Smooth muscle cell (in vitro differentiated cells): ENCODE results near the gene CIB2. TPM values are rescaled to one million over a fixed set of nuclear protein-coding genes. Genes with fewer than 3 reads are reported as not detected.

Experiments
- DNase-seq: peaks from one replicate; lab custom pipeline; 2025; ENCODE audit not compliant: unreplicated experiment; lab: John Stamatoyannopoulos, UW
- H2AFZ ChIP-seq: fragments of 200-600 bp; sonication (generic); 2 replicates; pipeline ENCODE4 v1.6.0; 2016; ENCODE audit warnings: antibody characterized with exemption, low read depth, mild to moderate bottlenecking
- H3F3A ChIP-seq: fragments of 200-600 bp; sonication (generic); 2 replicates; pipeline ENCODE4 v1.6.0; 2017; ENCODE audit warnings: antibody characterized with exemption, low read depth
- H3K27ac ChIP-seq: fragments of 200-600 bp; sonication (generic); 2 replicates; pipeline ENCODE4 v1.5.1; 2016; ENCODE audit warnings: low read depth, mild to moderate bottlenecking
- H3K27me3 ChIP-seq: fragments of 200-600 bp; sonication (generic); 2 replicates; pipeline ENCODE4 v1.6.1; 2016; ENCODE audit warnings: low read depth, mild to moderate bottlenecking
- H3K36me3 ChIP-seq: fragments of 200-600 bp; sonication (generic); 2 replicates; pipeline ENCODE4 v1.5.1; 2016; ENCODE audit warnings: low read depth
- H3K4me1 ChIP-seq: fragments of 200-600 bp; sonication (generic); 2 replicates; pipeline ENCODE4 v1.5.1; 2016; ENCODE audit warnings: low read depth
- H3K4me2 ChIP-seq: fragments of 200-600 bp; sonication (generic); 2 replicates; pipeline ENCODE4 v1.6.0; 2016; ENCODE audit warnings: mild to moderate bottlenecking
- H3K4me3 ChIP-seq: fragments of 200-600 bp; sonication (generic); 2 replicates; pipeline ENCODE4 v1.5.1; 2016; ENCODE audit warnings: mild to moderate bottlenecking
- H3K79me2 ChIP-seq: fragments of 200-600 bp; sonication (generic); 2 replicates; pipeline ENCODE4 v1.6.0; 2016; ENCODE audit warnings: low read depth, mild to moderate bottlenecking
- H3K9ac ChIP-seq: fragments of 200-600 bp; sonication (generic); 2 replicates; pipeline ENCODE4 v1.6.0; 2016; ENCODE audit warnings: low read depth
- H3K9me3 ChIP-seq: fragments of 200-600 bp; sonication (generic); replicated peaks from 2 replicates; pipeline ENCODE4 v1.5.1; 2016; ENCODE audit warnings: low read depth
- H4K20me1 ChIP-seq: fragments of 200-600 bp; sonication (generic); 2 replicates; pipeline ENCODE4 v1.6.0; 2016; ENCODE audit warnings: low read depth
- CTCF ChIP-seq: fragments of 200-600 bp; sonication (generic); IDR thresholded peaks from 2 replicates; pipeline ENCODE4 v1.5.1; 2017; ENCODE audit warnings: borderline replicate concordance, mild to moderate bottlenecking, antibody characterized with exemption; ENCODE audit not compliant: insufficient read depth, poor library complexity, severe bottlenecking
- WGBS: methylation state at CpG from one replicate; pipeline ENCODE4 v1.1.7; 2016; ENCODE audit warnings: low lambda C conversion rate; 5-methylcytosine and 5-hydroxymethylcytosine counted together
- polyA plus RNA-seq: library from polyadenylated mRNA; unstranded; fragments of >200 nt; fragmentation: Nextera tagmentation; extraction: Ambion mirVana; gene quantifications from 2 replicates; pipeline ENCODE4 v1.2.1, GENCODE V29; 2016
- total RNA-seq: library from RNA; depleted of rRNA; stranded (reverse); fragments of >200 nt; gene quantifications from 2 replicates; pipeline ENCODE4 v1.2.3, GENCODE V29; 2014

CIB2 gene
- total and polyA plus RNA-seq, 2 experiments from 2014 or later: 20.9 to 21.7 TPM

- no peak for DNase-seq
- no peak overlapping the region for H3K27ac ChIP-seq
- H4K20me1 ChIP-seq: peaks cover 3% of the 10 kb centered on the region
- no peaks in the 10 kb centered on the region for H3K27me3 ChIP-seq
- TF ChIP-seq CTCF: no peak
- H3K36me3 ChIP-seq: no peaks in the 10 kb centered on the region
- no peaks in the 10 kb centered on the region for H3K4me1 ChIP-seq
- no peak overlapping the region for H3K9ac ChIP-seq
- H2AFZ ChIP-seq: no peak overlapping the region
- no peak overlapping the region for H3K4me3 ChIP-seq
- no peaks in the 10 kb centered on the region for H3K79me2 ChIP-seq
- 84% methylated on average over 3 of the region's 3 CpGs for WGBS
- H3F3A ChIP-seq: no peaks in the 10 kb centered on the region
- H3K9me3 ChIP-seq: no peaks in the 10 kb centered on the region
- no peak overlapping the region for H3K4me2 ChIP-seq
Observed at GRCh38 chr15:78088773-78089080, 42.5 kb downstream of the CIB2 start.

DNA sequence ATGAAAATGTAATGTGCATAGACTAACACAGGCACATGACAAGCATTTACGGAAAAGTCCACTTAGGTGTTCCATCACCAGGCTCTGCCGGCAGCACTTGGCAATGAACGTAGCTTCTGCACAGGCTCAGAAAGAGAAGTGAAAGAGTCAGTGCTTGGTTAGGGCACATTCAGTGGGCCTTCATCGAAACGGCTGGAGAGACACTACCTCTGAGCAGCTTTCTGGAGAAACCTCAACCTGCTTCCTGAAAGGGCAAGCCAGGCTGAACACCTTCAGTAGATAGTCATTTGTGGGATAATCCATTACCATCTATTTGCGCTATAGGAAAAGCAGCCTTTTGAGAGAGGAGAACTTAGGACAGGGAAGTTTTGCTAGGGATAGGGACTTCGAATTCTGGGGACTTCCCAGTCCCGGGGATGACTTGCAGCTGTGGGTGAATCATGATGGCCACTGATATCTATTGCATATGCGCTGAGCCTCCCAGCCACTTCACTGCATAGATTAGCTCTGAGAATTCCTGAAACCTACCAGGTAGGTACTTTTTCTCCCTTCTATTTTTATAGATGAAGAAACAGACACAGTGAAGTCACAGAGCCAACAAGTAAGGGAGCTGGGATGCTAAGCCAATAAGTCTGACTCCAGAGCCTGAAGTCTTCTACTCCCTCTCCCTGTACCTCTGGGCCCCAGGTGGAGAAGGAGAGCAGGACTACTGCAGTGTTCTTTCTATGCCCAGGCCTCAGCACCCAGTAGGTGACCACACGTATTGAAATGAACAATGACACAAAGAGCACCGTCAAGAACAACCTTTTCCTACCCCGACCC, 43.1 kb downstream of the CIB2 start:
- WGBS: 89% methylated on average over 12 of the region's 12 CpGs
- H3K4me2 ChIP-seq: no peak overlapping the region

GRCh38 chr15:78085928-78086327, 45.3 kb downstream of the CIB2 start:
- WGBS: 81% methylated on average over 1 of the region's 1 CpG
- Histone ChIP-seq H3K27me3 (no peaks in the 10 kb centered on the region), H3K4me1 (no peaks in the 10 kb centered on the region), H3K79me2 (no peaks in the 10 kb centered on the region), H3K4me2 (no peak overlapping the region), H3K9me3 (no peaks in the 10 kb centered on the region), H3K4me3 (no peak overlapping the region), H3K27ac (no peak overlapping the region), H4K20me1 (no peaks in the 10 kb centered on the region), H3K36me3 (no peaks in the 10 kb centered on the region), H2AFZ (no peak overlapping the region), H3F3A (no peaks in the 10 kb centered on the region), H3K9ac (no peak overlapping the region)
- no peak for DNase-seq
- TF ChIP-seq CTCF: no peak

More for the DNA sequence above, 43.1 kb downstream of the CIB2 start:
- H3K4me1 ChIP-seq: no peaks in the 10 kb centered on the region
- DNase-seq: no peak
- H3K4me3 ChIP-seq: no peak overlapping the region
- H3K79me2 ChIP-seq: no peaks in the 10 kb centered on the region
- no peaks in the 10 kb centered on the region for H3K36me3 ChIP-seq
- no peak for TF ChIP-seq CTCF
- no peaks in the 10 kb centered on the region for H4K20me1 ChIP-seq
- H3F3A ChIP-seq: no peaks in the 10 kb centered on the region
- H3K9ac ChIP-seq: no peak overlapping the region
- no peaks in the 10 kb centered on the region for H3K9me3 ChIP-seq
- no peak overlapping the region for H3K27ac ChIP-seq
- no peak overlapping the region for H2AFZ ChIP-seq
- H3K27me3 ChIP-seq: no peaks in the 10 kb centered on the region

DNA sequence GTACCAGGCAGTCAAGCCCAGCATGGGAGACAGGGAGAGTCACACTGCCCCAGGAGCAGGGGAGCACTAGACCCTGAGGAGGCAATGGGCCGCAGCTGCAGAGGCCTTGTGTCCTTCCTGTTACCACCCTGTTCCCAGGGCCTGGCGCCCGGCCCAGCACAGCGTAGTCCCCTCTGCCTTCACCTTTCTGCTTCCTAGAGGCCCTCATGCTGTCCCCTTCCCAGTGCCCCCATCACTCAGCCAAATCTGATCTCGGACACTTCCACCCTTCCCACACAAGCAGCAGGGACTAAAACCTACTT, 46.8 kb downstream of the CIB2 start:
- H3K79me2 ChIP-seq: no peaks in the 10 kb centered on the region
- no peak for DNase-seq

More for the DNA sequence above, 46.8 kb downstream of the CIB2 start:
- Histone ChIP-seq H3K4me1 (no peaks in the 10 kb centered on the region), H3K27me3 (no peaks in the 10 kb centered on the region), H3F3A (no peaks in the 10 kb centered on the region), H3K9ac (no peak overlapping the region), H3K9me3 (no peaks in the 10 kb centered on the region), H3K36me3 (no peaks in the 10 kb centered on the region), H3K4me2 (no peak overlapping the region), H3K27ac (no peak overlapping the region), H4K20me1 (no peaks in the 10 kb centered on the region), H2AFZ (no peak overlapping the region), H3K4me3 (no peak overlapping the region)
- TF ChIP-seq CTCF: no peak
- 95% methylated on average over 5 of the region's 5 CpGs for WGBS
